Trophoblast cell (in vitro differentiated cells and primary cell): ENCODE data around the gene SEMA5A.

Source experiments
- DNase-seq, 2 donors: peaks; one replicate each; pipeline ENCODE4 v3.0.0-alpha.2; 2016
- H2AFZ ChIP-seq: 2 replicates; pipeline ENCODE4 v1.6.1; 2013; ENCODE audit warnings: low read length, moderate library complexity, mild to moderate bottlenecking; ENCODE audit not compliant: insufficient read depth, poor library complexity
- H2AK5ac ChIP-seq: 2 replicates; pipeline ENCODE4 v1.6.1; 2013; ENCODE audit warnings: mild to moderate bottlenecking, low read length
- H2BK120ac ChIP-seq: 2 replicates; pipeline ENCODE4 v1.6.1; 2013; ENCODE audit warnings: low read length, mild to moderate bottlenecking, moderate library complexity; ENCODE audit not compliant: insufficient read depth, poor library complexity
- H2BK12ac ChIP-seq: 2 replicates; pipeline ENCODE4 v1.6.1; 2013; ENCODE audit warnings: mild to moderate bottlenecking, low read length, moderate library complexity
- H2BK5ac ChIP-seq: 2 replicates; pipeline ENCODE4 v1.6.1; 2013; ENCODE audit warnings: low read length, low read depth, moderate library complexity, mild to moderate bottlenecking; ENCODE audit not compliant: poor library complexity
- H3K14ac ChIP-seq: 2 replicates; pipeline ENCODE4 v1.6.1; 2013; ENCODE audit warnings: mild to moderate bottlenecking, low read length
- H3K18ac ChIP-seq: 2 replicates; pipeline ENCODE4 v1.6.1; 2013; ENCODE audit warnings: mild to moderate bottlenecking, low read length
- H3K23ac ChIP-seq: 2 replicates; pipeline ENCODE4 v1.6.1; 2013; ENCODE audit warnings: low read length
- H3K27ac ChIP-seq: 2 replicates; pipeline ENCODE4 v1.5.1; 2013; ENCODE audit warnings: low read depth, mild to moderate bottlenecking, inconsistent platforms, low read length, moderate library complexity
- H3K27me3 ChIP-seq: 2 replicates; pipeline ENCODE4 v1.6.1; 2013; ENCODE audit warnings: inconsistent platforms, mild to moderate bottlenecking, low read length, moderate library complexity; ENCODE audit not compliant: insufficient read depth
- H3K36me3 ChIP-seq, 2 experiments: 1 replicate in 1 of 2; 2 replicates in 1 of 2; pipeline ENCODE4 v1.6.1; 2013; ENCODE audit warnings: low read length in 2 of 2, mild to moderate bottlenecking in 2 of 2, moderate library complexity in 1 of 2; ENCODE audit not compliant: insufficient read depth in 2 of 2, control insufficient read depth in 1 of 2
- H3K4ac ChIP-seq: 2 replicates; pipeline ENCODE4 v1.6.1; 2013; ENCODE audit warnings: low read depth, mild to moderate bottlenecking, low read length, moderate library complexity
- H3K4me1 ChIP-seq, 2 experiments: 1 replicate in 1 of 2; 2 replicates in 1 of 2; pipeline ENCODE4 v1.6.1; 2013; ENCODE audit warnings: low read length in 2 of 2, mild to moderate bottlenecking in 2 of 2, moderate library complexity in 1 of 2; ENCODE audit not compliant: insufficient read depth in 2 of 2, control insufficient read depth in 1 of 2
- H3K4me2 ChIP-seq: 2 replicates; pipeline ENCODE4 v1.6.1; 2013; ENCODE audit warnings: inconsistent platforms, mild to moderate bottlenecking, low read length, moderate library complexity
- H3K4me3 ChIP-seq: 2 replicates; pipeline ENCODE4 v1.5.1; 2013; ENCODE audit warnings: mild to moderate bottlenecking, low read depth, low read length, inconsistent platforms
- H3K79me1 ChIP-seq: one replicate; pipeline ENCODE4 v1.6.1; 2013; ENCODE audit warnings: low read length
- H3K79me2 ChIP-seq: 2 replicates; pipeline ENCODE4 v1.6.1; 2013; ENCODE audit warnings: low read length, mild to moderate bottlenecking; ENCODE audit not compliant: control insufficient read depth, insufficient read depth, poor library complexity
- H3K9ac ChIP-seq: 2 replicates; pipeline ENCODE4 v1.6.1; 2013; ENCODE audit warnings: mild to moderate bottlenecking, low read length
- H3K9me3 ChIP-seq: 2 replicates; pipeline ENCODE4 v1.6.1; 2013; ENCODE audit warnings: low read depth, mild to moderate bottlenecking, control low read depth, inconsistent platforms, low read length; ENCODE audit not compliant: insufficient read depth
- H4K12ac ChIP-seq: 2 replicates; pipeline ENCODE4 v1.6.1; 2013; ENCODE audit warnings: low read depth, mild to moderate bottlenecking, low read length, moderate library complexity
- H4K8ac ChIP-seq: 2 replicates; pipeline ENCODE4 v1.6.1; 2013; ENCODE audit warnings: low read depth, mild to moderate bottlenecking, low read length, moderate library complexity
- H4K91ac ChIP-seq: one replicate; pipeline ENCODE4 v1.6.1; 2013; ENCODE audit warnings: low read depth, mild to moderate bottlenecking, low read length, moderate library complexity
- WGBS: extraction: QIAGEN DNeasy Blood & Tissue Kit; methylation state at CpG from one replicate; pipeline ENCODE4 v1.1.7; 2013; ENCODE audit warnings: missing lambda C conversion rate; ENCODE audit not compliant: insufficient read length, insufficient coverage; ENCODE audit errors: extremely low coverage; 5-methylcytosine and 5-hydroxymethylcytosine counted together

The SEMA5A gene

GRCh38 chr5:9241479-9242305, 304.2 kb downstream of the SEMA5A start:
- no peak overlapping the region for H3K14ac ChIP-seq
- H3K4me3 ChIP-seq, result no peak overlapping the region
- no peak overlapping the region for H2AFZ ChIP-seq
- H3K27me3 ChIP-seq, result no peaks in the 10 kb centered on the region
- H3K36me3 ChIP-seq, result peaks cover 7 to 10% of the 10 kb centered on the region in 2 experiments
- H2BK120ac ChIP-seq, result no peak overlapping the region
- H2BK5ac ChIP-seq, result no peak overlapping the region
- no peak overlapping the region for H3K4me2 ChIP-seq
- H3K27ac ChIP-seq, result no peak overlapping the region
- H3K79me1 ChIP-seq, result no peaks in the 10 kb centered on the region
- no peak overlapping the region for H3K18ac ChIP-seq
- no peaks in the 10 kb centered on the region for H3K79me2 ChIP-seq
- no peak overlapping the region for H3K23ac ChIP-seq
- DNase-seq, result no peak
- H3K4me1 ChIP-seq, result peaks cover 6 to 7% of the 10 kb centered on the region in 2 experiments
- no peak overlapping the region for H3K9ac ChIP-seq
- H2BK12ac ChIP-seq, result no peak overlapping the region
- H2AK5ac ChIP-seq, result no peak overlapping the region
- no peak overlapping the region for H4K91ac ChIP-seq
- H3K9me3 ChIP-seq, result no peaks in the 10 kb centered on the region
- no CpG with 5 or more reads among the region's 9 CpGs for WGBS
- H4K12ac ChIP-seq, result no peak overlapping the region
- H3K4ac ChIP-seq, result no peak overlapping the region
- H4K8ac ChIP-seq, result no peak overlapping the region

DNA sequence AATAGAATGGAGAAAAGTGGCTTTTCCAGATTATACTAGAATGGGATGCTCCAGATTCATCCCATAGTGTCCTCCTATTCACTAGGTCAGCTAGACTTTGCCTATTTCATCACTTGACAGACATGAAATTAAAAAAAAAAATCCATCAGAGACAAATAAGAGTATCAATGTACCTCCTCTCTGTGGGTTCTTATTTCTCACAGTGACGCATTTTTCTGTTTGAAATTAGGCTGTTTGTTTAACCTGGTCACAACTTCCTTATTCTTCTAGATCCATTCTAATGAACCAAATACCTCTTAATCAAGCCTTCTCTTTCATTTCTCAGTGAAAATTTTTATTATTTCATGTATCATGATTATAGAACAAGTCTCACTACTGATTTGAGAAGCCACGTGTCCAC, 305.4 kb downstream of the SEMA5A start:
- H3K79me1 ChIP-seq, result peaks cover 1% of the 10 kb centered on the region
- no peak overlapping the region for H3K14ac ChIP-seq
- no peak overlapping the region for H3K4ac ChIP-seq
- no peak overlapping the region for H2AFZ ChIP-seq
- H3K4me3 ChIP-seq, result no peak overlapping the region
- H3K27ac ChIP-seq, result no peak overlapping the region
- no peak overlapping the region for H4K8ac ChIP-seq
- peaks cover 7 to 15% of the 10 kb centered on the region in 2 experiments for H3K36me3 ChIP-seq
- no peaks in the 10 kb centered on the region for H3K79me2 ChIP-seq
- no peak overlapping the region for H3K23ac ChIP-seq
- no peak overlapping the region for H4K91ac ChIP-seq
- no peak overlapping the region for H2BK12ac ChIP-seq
- no peak overlapping the region for H3K4me2 ChIP-seq
- DNase-seq, result no peak
- peaks cover 6 to 7% of the 10 kb centered on the region in 2 experiments for H3K4me1 ChIP-seq
- WGBS, result no CpG with 5 or more reads among the region's 2 CpGs
- H2BK5ac ChIP-seq, result no peak overlapping the region
- no peak overlapping the region for H2BK120ac ChIP-seq
- no peak overlapping the region for H2AK5ac ChIP-seq
- no peaks in the 10 kb centered on the region for H3K9me3 ChIP-seq
- H4K12ac ChIP-seq, result no peak overlapping the region
- no peaks in the 10 kb centered on the region for H3K27me3 ChIP-seq
- no peak overlapping the region for H3K9ac ChIP-seq
- H3K18ac ChIP-seq, result no peak overlapping the region

- peaks cover 5 to 6% of the 10 kb centered on the region in 2 experiments for H3K4me1 ChIP-seq
Measured at GRCh38 chr5:9239626-9240025, 306.2 kb downstream of the SEMA5A start.

GRCh38 chr5:9239071-9239470, 306.8 kb downstream of the SEMA5A start:
- Histone ChIP-seq H3K27me3 (no peaks in the 10 kb centered on the region), H2AK5ac (no peak overlapping the region), H3K9ac (no peak overlapping the region), H3K18ac (no peak overlapping the region), H3K27ac (no peak overlapping the region), H3K4me2 (no peak overlapping the region), H3K79me1 (peaks cover 4% of the 10 kb centered on the region), H2BK5ac (no peak overlapping the region), H3K36me3 (peaks cover 4 to 9% of the 10 kb centered on the region in 2 experiments), H2AFZ (no peak overlapping the region), H3K4ac (no peak overlapping the region), H3K4me3 (no peak overlapping the region), H4K12ac (no peak overlapping the region), H3K23ac (no peak overlapping the region), H2BK12ac (no peak overlapping the region), H3K4me1 (peaks cover 3% of the 10 kb centered on the region in 2 experiments), H4K8ac (no peak overlapping the region), H4K91ac (no peak overlapping the region), H3K9me3 (no peaks in the 10 kb centered on the region), H3K79me2 (no peaks in the 10 kb centered on the region), H2BK120ac (no peak overlapping the region), H3K14ac (no peak overlapping the region)
- peak; percentile 4 to 81 for DNase-seq

More at GRCh38 chr5:9239626-9240025, 306.2 kb downstream of the SEMA5A start:
- peak in 1 of 2 donors; percentile 42 for DNase-seq
- no peak overlapping the region for H3K4me3 ChIP-seq
- H2AK5ac ChIP-seq, result no peak overlapping the region
- H2BK12ac ChIP-seq, result no peak overlapping the region
- H3K79me2 ChIP-seq, result no peaks in the 10 kb centered on the region
- H3K27ac ChIP-seq, result no peak overlapping the region
- H3K79me1 ChIP-seq, result peaks cover 1% of the 10 kb centered on the region
- WGBS, result no CpG with 5 or more reads among the region's 2 CpGs
- H2BK5ac ChIP-seq, result no peak overlapping the region
- no peaks in the 10 kb centered on the region for H3K27me3 ChIP-seq
- no peak overlapping the region for H3K14ac ChIP-seq
- no peak overlapping the region for H4K12ac ChIP-seq
- H3K18ac ChIP-seq, result no peak overlapping the region
- no peak overlapping the region for H3K9ac ChIP-seq
- H3K4ac ChIP-seq, result no peak overlapping the region
- H3K23ac ChIP-seq, result no peak overlapping the region
- no peak overlapping the region for H2BK120ac ChIP-seq
- H3K9me3 ChIP-seq, result no peaks in the 10 kb centered on the region
- H4K91ac ChIP-seq, result no peak overlapping the region
- no peak overlapping the region for H4K8ac ChIP-seq
- H2AFZ ChIP-seq, result no peak overlapping the region
- H3K36me3 ChIP-seq, result peaks cover 8 to 14% of the 10 kb centered on the region in 2 experiments
- H3K4me2 ChIP-seq, result no peak overlapping the region
